LHCN-M2 (cell line): ENCODE results near the gene SUGP2. TPM values are rescaled to one million over a fixed set of nuclear protein-coding genes. Genes with fewer than 3 reads are reported as not detected.

ENCODE experiments used
- DNase-seq: peaks from one replicate; pipeline ENCODE4 v3.0.0-alpha.2; 2012; ENCODE audit warnings: low read depth
- total RNA-seq: library from RNA; depleted of rRNA; stranded (reverse); fragments of >200 nt; gene quantifications from 2 replicates; pipeline ENCODE4 v1.2.3, GENCODE V29; 2014

Gene SUGP2
- total RNA-seq, 1 experiment from 2014 or later = 63.9 TPM

- no peak for DNase-seq
Measured at GRCh38 chr19:19059837-19060611, 26.7 kb upstream of the SUGP2 start.

- DNase-seq = no peak
Measured at GRCh38 chr19:19059018-19059836, 25.9 kb upstream of the SUGP2 start.

- DNase-seq = no peak
Measured at GRCh38 chr19:19057720-19058119, 24.4 kb upstream of the SUGP2 start.

- DNase-seq = no peak
Measured at GRCh38 chr19:19057317-19057716, 24.0 kb upstream of the SUGP2 start.

GRCh38 chr19:19056636-19057275 lies 23.4 kb upstream of the SUGP2 start:
- no peak for DNase-seq

- no peak for DNase-seq
Measured at GRCh38 chr19:19055701-19056100, 22.4 kb upstream of the SUGP2 start.

GRCh38 chr19:19054939-19055440 lies 21.7 kb upstream of the SUGP2 start:
- no peak for DNase-seq

GRCh38 chr19:19054315-19054938 lies 21.1 kb upstream of the SUGP2 start:
- DNase-seq = no peak

- DNase-seq = peak; percentile 29
Measured at GRCh38 chr19:19053508-19054314, 20.4 kb upstream of the SUGP2 start.

GRCh38 chr19:19052921-19053320 lies 19.6 kb upstream of the SUGP2 start:
- no peak for DNase-seq

GRCh38 chr19:19051478-19052213 lies 18.3 kb upstream of the SUGP2 start:
- no peak for DNase-seq

GRCh38 chr19:19050731-19051130 lies 17.4 kb upstream of the SUGP2 start:
- peak; percentile 18 for DNase-seq

GRCh38 chr19:19050104-19050503 lies 16.8 kb upstream of the SUGP2 start:
- DNase-seq = no peak

GRCh38 chr19:19049406-19049805 lies 16.1 kb upstream of the SUGP2 start:
- DNase-seq = no peak

GRCh38 chr19:19043881-19044280 lies 10.6 kb upstream of the SUGP2 start:
- no peak for DNase-seq

- no peak for DNase-seq
Measured at GRCh38 chr19:19043481-19043880, 10.2 kb upstream of the SUGP2 start.

- no peak for DNase-seq
Measured at GRCh38 chr19:19042732-19043280, 9.5 kb upstream of the SUGP2 start.

GRCh38 chr19:19040417-19040816 lies 7.1 kb upstream of the SUGP2 start:
- DNase-seq = peak; percentile 51

GRCh38 chr19:19039901-19040300 lies 6.6 kb upstream of the SUGP2 start:
- DNase-seq = no peak

GRCh38 chr19:19034204-19034624 lies 897 bp upstream of the SUGP2 start:
- peak; percentile 63 for DNase-seq
